ENCODE results near the gene EIF5.

DNA sequence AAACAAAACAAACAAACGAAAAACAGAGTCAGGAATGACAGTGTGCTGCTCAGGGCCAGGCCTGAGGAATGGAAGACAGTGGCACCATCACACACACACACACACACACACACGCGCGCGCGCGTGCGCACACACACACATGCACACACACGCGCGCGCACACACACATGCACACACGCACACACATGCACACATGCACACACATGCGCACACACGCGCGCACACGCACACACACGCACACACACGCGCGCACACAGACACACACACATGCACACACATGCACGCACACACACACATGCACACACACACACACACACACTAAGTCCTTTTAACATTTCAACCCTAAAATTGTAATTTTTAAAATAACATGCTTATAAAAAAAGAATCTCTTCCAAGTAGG, 38.0 kb downstream of the EIF5 start:
- TF ChIP-seq, protein P1, sequence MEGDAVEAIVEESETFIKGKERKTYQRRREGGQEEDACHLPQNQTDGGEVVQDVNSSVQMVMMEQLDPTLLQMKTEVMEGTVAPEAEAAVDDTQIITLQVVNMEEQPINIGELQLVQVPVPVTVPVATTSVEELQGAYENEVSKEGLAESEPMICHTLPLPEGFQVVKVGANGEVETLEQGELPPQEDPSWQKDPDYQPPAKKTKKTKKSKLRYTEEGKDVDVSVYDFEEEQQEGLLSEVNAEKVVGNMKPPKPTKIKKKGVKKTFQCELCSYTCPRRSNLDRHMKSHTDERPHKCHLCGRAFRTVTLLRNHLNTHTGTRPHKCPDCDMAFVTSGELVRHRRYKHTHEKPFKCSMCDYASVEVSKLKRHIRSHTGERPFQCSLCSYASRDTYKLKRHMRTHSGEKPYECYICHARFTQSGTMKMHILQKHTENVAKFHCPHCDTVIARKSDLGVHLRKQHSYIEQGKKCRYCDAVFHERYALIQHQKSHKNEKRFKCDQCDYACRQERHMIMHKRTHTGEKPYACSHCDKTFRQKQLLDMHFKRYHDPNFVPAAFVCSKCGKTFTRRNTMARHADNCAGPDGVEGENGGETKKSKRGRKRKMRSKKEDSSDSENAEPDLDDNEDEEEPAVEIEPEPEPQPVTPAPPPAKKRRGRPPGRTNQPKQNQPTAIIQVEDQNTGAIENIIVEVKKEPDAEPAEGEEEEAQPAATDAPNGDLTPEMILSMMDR (conservative IDR thresholded peaks at IDR 0.05; ENCODE audit: low read depth, low read length) = no peak
- TF ChIP-seq, protein P2, sequence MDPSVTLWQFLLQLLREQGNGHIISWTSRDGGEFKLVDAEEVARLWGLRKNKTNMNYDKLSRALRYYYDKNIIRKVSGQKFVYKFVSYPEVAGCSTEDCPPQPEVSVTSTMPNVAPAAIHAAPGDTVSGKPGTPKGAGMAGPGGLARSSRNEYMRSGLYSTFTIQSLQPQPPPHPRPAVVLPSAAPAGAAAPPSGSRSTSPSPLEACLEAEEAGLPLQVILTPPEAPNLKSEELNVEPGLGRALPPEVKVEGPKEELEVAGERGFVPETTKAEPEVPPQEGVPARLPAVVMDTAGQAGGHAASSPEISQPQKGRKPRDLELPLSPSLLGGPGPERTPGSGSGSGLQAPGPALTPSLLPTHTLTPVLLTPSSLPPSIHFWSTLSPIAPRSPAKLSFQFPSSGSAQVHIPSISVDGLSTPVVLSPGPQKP (IDR thresholded peaks at IDR 0.05; ENCODE audit: borderline replicate concordance, low read depth, low read length) = no peak
- TF ChIP-seq POLR2A (IDR thresholded peaks at IDR 0.05; ENCODE audit: low read depth, low read length) (no peak), BHLHE40 (IDR thresholded peaks at IDR 0.05; ENCODE audit: low read depth, low read length) (no peak), RCOR1 (IDR thresholded peaks at IDR 0.05; ENCODE audit: insufficient replicate concordance, low read length) (no peak), CEBPB (IDR thresholded peaks at IDR 0.05; ENCODE audit: low read depth, low read length) (no peak), RAD21 (IDR thresholded peaks at IDR 0.05; ENCODE audit: low read length) (no peak)
- TF ChIP-seq, protein P3, sequence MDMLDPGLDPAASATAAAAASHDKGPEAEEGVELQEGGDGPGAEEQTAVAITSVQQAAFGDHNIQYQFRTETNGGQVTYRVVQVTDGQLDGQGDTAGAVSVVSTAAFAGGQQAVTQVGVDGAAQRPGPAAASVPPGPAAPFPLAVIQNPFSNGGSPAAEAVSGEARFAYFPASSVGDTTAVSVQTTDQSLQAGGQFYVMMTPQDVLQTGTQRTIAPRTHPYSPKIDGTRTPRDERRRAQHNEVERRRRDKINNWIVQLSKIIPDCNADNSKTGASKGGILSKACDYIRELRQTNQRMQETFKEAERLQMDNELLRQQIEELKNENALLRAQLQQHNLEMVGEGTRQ (IDR thresholded peaks at IDR 0.05; ENCODE audit: low read depth, low read length) = no peak
